ENCODE results near the gene BOK.
"Not testable (repeated sequence)": the region's sequence is repeated elsewhere in the genome, so short reads cannot be mapped to it uniquely, and the experiment has no call there.

The BOK gene

GRCh38 chr2:241516520-241516965 is 42.0 kb upstream of the BOK start:
- H3K27ac ChIP-seq: no peak overlapping the region
- ChIA-PET POLR2A (ENCODE audit: low non-redundant PET) (no interaction called here), CTCF (no interaction called here)
- no peak for DNase-seq (ENCODE audit: low spot score)
- no peak for TF ChIP-seq CTCF (conservative IDR thresholded peaks at IDR 0.05; ENCODE audit: low read depth)

GRCh38 chr2:241517297-241517696 is 41.2 kb upstream of the BOK start:
- CTCF ChIA-PET: no interaction called here

GRCh38 chr2:241519669-241520068 is 38.9 kb upstream of the BOK start:
- DNase-seq (ENCODE audit: low spot score): no peak
- CTCF ChIA-PET: interaction anchor here (0.5 kb wide), 1 partner anchor 65 kb away, joined by 3 read pairs; no protein-coding TSS in a partner anchor
- POLR2A ChIA-PET (ENCODE audit: low non-redundant PET): interaction anchor here (0.5 kb wide), 1 partner anchor 14 kb away, joined by 4 read pairs; no protein-coding TSS in a partner anchor
- TF ChIP-seq CTCF (conservative IDR thresholded peaks at IDR 0.05; ENCODE audit: low read depth): no peak
- H3K27ac ChIP-seq: no peak overlapping the region

More at GRCh38 chr2:241517297-241517696, 41.2 kb upstream of the BOK start:
- POLR2A ChIA-PET (ENCODE audit: low non-redundant PET): no interaction called here
- DNase-seq (ENCODE audit: low spot score): no peak
- no peak overlapping the region for H3K27ac ChIP-seq
- TF ChIP-seq CTCF (conservative IDR thresholded peaks at IDR 0.05; ENCODE audit: low read depth): no peak

- no peak for TF ChIP-seq CTCF (conservative IDR thresholded peaks at IDR 0.05; ENCODE audit: low read depth)
- no peak for DNase-seq (ENCODE audit: low spot score)
- no peak overlapping the region for H3K27ac ChIP-seq
- ChIA-PET POLR2A (ENCODE audit: low non-redundant PET) (no interaction called here), CTCF (no interaction called here)
Measured at GRCh38 chr2:241522477-241522876, 36.1 kb upstream of the BOK start.

GRCh38 chr2:241525818-241526780 is 32.4 kb upstream of the BOK start:
- DNase-seq (ENCODE audit: low spot score); H3K27ac ChIP-seq; POLR2A ChIA-PET (ENCODE audit: low non-redundant PET); CTCF ChIA-PET: not testable (repeated sequence)

- POLR2A ChIA-PET (ENCODE audit: low non-redundant PET): no interaction called here
- no peak overlapping the region for H3K27ac ChIP-seq
- CTCF ChIA-PET: no interaction called here
- no peak for DNase-seq (ENCODE audit: low spot score)
- TF ChIP-seq CTCF (conservative IDR thresholded peaks at IDR 0.05; ENCODE audit: low read depth): no peak
Measured at GRCh38 chr2:241530571-241530970, 28.0 kb upstream of the BOK start.

- no peak overlapping the region for H3K27ac ChIP-seq
- DNase-seq (ENCODE audit: low spot score): no peak
- ChIA-PET POLR2A (ENCODE audit: low non-redundant PET) (no interaction called here), CTCF (no interaction called here)
- no peak for TF ChIP-seq CTCF (conservative IDR thresholded peaks at IDR 0.05; ENCODE audit: low read depth)
Measured at GRCh38 chr2:241531161-241531722, 27.3 kb upstream of the BOK start.
